HEK293 (cell line): Measurements from ENCODE around the gene TM9SF3.

Experiments used
- CTCF ChIA-PET: fragments of 350-600 bp; formaldehyde crosslinking; extraction: SDS; loops from one replicate; lab custom pipeline; 2021; ENCODE audit warnings: antibody characterized with exemption; lab: Yijun Ruan, JAX
- POLR2A ChIA-PET: fragments of 300-600 bp; formaldehyde crosslinking; extraction: SDS; loops from one replicate; lab custom pipeline; 2020; ENCODE audit warnings: antibody characterized with exemption, inconsistent platforms; lab: Yijun Ruan, JAX
- H3K27ac ChIP-seq: fragments of 200-500 bp; sonication (Bioruptor generic); 2 replicates; pipeline ENCODE4 v1.5.1; 2014; ENCODE audit warnings: low read depth, low read length, control low read depth, inconsistent platforms; ENCODE audit errors: extremely low read depth
- H3K36me3 ChIP-seq, 2 experiments: fragments of 200-500 bp in 1 of 2; sonication (Bioruptor generic) in 1 of 2; 1 replicate in 1 of 2; 2 replicates in 1 of 2; pipeline ENCODE4 v1.5.1; 2014 to 2017; ENCODE audit warnings: inconsistent platforms in 2 of 2, low read length in 2 of 2; ENCODE audit not compliant: control insufficient read depth in 2 of 2, insufficient read depth in 1 of 2
- H3K4me1 ChIP-seq: fragments of 200-500 bp; sonication (Bioruptor generic); 2 replicates; pipeline ENCODE4 v1.5.1; 2014; ENCODE audit warnings: mild to moderate bottlenecking, low read length, inconsistent platforms; ENCODE audit not compliant: control insufficient read depth, insufficient read depth
- H3K4me3 ChIP-seq: 2 replicates; pipeline ENCODE4 v1.5.1; 2011; ENCODE audit warnings: low read depth, mild to moderate bottlenecking, control low read depth, low read length, moderate library complexity
- H3K9me3 ChIP-seq: fragments of 200-500 bp; sonication (Bioruptor generic); 2 replicates; pipeline ENCODE4 v1.5.1; 2014; ENCODE audit warnings: low read depth, low read length, inconsistent platforms; ENCODE audit not compliant: control insufficient read depth, insufficient read depth
- GLI4 ChIP-seq: fragments of 450-650 bp; formaldehyde crosslinking; IDR thresholded peaks from 2 replicates; pipeline ENCODE4 v1.5.1; 2016; ENCODE audit warnings: missing biosample characterization, missing genetic modification characterization
- GLIS1 ChIP-seq: fragments of 450-650 bp; formaldehyde crosslinking; IDR thresholded peaks from 2 replicates; pipeline ENCODE4 v1.5.1; 2016; ENCODE audit warnings: missing biosample characterization, missing genetic modification characterization
- MYNN ChIP-seq: fragments of 450-650 bp; formaldehyde crosslinking; IDR thresholded peaks from 2 replicates; pipeline ENCODE4 v1.5.1; 2016; ENCODE audit warnings: missing biosample characterization, missing genetic modification characterization, borderline replicate concordance
- ZBTB20 ChIP-seq: fragments of 450-650 bp; formaldehyde crosslinking; IDR thresholded peaks from 2 replicates; pipeline ENCODE4 v1.5.1; 2016; ENCODE audit warnings: missing biosample characterization, missing genetic modification characterization
- ZNF112 ChIP-seq: fragments of 450-650 bp; formaldehyde crosslinking; IDR thresholded peaks from 2 replicates; pipeline ENCODE4 v1.5.0; 2017; ENCODE audit warnings: missing biosample characterization, missing genetic modification characterization
- ZNF510 ChIP-seq: fragments of 450-650 bp; formaldehyde crosslinking; IDR thresholded peaks from 2 replicates; pipeline ENCODE4 v1.5.1; 2018; ENCODE audit warnings: mild to moderate bottlenecking, missing genetic modification characterization, missing biosample characterization; ENCODE audit not compliant: insufficient replicate concordance
- ZNF549 ChIP-seq: fragments of 450-650 bp; IDR thresholded peaks from 2 replicates; pipeline ENCODE4 v1.5.1; 2018; ENCODE audit warnings: missing biosample characterization, missing genetic modification characterization, mild to moderate bottlenecking, inconsistent platforms, moderate library complexity
- ZNF558 ChIP-seq: fragments of 450-650 bp; formaldehyde crosslinking; IDR thresholded peaks from 2 replicates; pipeline ENCODE4 v1.5.1; 2016; ENCODE audit warnings: missing biosample characterization, missing genetic modification characterization
- ZNF600 ChIP-seq: fragments of 450-650 bp; formaldehyde crosslinking; IDR thresholded peaks from 2 replicates; pipeline ENCODE4 v1.5.1; 2016; ENCODE audit warnings: missing biosample characterization, missing genetic modification characterization
- ZNF747 ChIP-seq: fragments of 450-650 bp; formaldehyde crosslinking; IDR thresholded peaks from 2 replicates; pipeline ENCODE4 v1.5.1; 2016; ENCODE audit warnings: missing biosample characterization, missing genetic modification characterization
- ZSCAN30 ChIP-seq: fragments of 450-650 bp; IDR thresholded peaks from 2 replicates; pipeline ENCODE4 v1.5.1; 2018; ENCODE audit warnings: missing biosample characterization, mild to moderate bottlenecking, missing genetic modification characterization, moderate library complexity
- TF ChIP-seq, protein P1 (sequence below): fragments of 450-650 bp; formaldehyde crosslinking; IDR thresholded peaks from 2 replicates; pipeline ENCODE4 v1.5.1; 2016; ENCODE audit warnings: missing biosample characterization, missing genetic modification characterization
- TF ChIP-seq, protein P2 (sequence below): fragments of 450-650 bp; formaldehyde crosslinking; IDR thresholded peaks from 2 replicates; pipeline ENCODE4 v1.5.1; 2016; ENCODE audit warnings: missing biosample characterization, missing genetic modification characterization
- TF ChIP-seq, protein P3 (sequence below): fragments of 450-650 bp; formaldehyde crosslinking; IDR thresholded peaks from 2 replicates; pipeline ENCODE4 v1.5.1; 2016; ENCODE audit warnings: missing biosample characterization, missing genetic modification characterization

TM9SF3 gene

DNA sequence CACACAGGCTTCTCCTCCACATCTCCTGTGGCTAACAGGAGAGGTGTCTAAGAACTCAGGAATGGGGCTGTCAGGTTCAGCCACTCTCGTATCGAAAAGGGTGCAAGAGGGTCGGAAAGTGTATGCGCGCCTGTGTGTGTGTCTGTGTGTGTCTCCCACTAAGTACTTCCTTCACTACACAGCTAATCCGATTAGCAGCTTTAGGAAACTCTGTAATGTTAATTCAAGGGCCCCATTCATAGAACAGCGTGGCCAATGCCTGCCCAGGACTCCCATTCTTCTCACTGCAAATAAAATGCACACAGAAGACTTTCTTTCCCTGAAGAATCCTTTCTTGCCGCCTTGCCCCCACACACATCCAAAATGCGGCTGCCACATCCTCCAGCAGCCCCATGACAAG lies 112.9 kb downstream of the TM9SF3 start:
- ChIA-PET POLR2A (no interaction called here), CTCF (no interaction called here)
- no peak overlapping the region for H3K4me3 ChIP-seq
- no peaks in the 10 kb centered on the region for H3K9me3 ChIP-seq
- TF ChIP-seq MYNN (tag by site-specific recombination) (no peak), ZNF600 (tag by site-specific recombination) (no peak), GLI4 (tag by site-specific recombination) (no peak), ZNF558 (tag by site-specific recombination) (no peak), ZSCAN30 (tag by site-specific recombination) (no peak), ZNF747 (tag by site-specific recombination) (no peak)
- TF ChIP-seq, protein P1, sequence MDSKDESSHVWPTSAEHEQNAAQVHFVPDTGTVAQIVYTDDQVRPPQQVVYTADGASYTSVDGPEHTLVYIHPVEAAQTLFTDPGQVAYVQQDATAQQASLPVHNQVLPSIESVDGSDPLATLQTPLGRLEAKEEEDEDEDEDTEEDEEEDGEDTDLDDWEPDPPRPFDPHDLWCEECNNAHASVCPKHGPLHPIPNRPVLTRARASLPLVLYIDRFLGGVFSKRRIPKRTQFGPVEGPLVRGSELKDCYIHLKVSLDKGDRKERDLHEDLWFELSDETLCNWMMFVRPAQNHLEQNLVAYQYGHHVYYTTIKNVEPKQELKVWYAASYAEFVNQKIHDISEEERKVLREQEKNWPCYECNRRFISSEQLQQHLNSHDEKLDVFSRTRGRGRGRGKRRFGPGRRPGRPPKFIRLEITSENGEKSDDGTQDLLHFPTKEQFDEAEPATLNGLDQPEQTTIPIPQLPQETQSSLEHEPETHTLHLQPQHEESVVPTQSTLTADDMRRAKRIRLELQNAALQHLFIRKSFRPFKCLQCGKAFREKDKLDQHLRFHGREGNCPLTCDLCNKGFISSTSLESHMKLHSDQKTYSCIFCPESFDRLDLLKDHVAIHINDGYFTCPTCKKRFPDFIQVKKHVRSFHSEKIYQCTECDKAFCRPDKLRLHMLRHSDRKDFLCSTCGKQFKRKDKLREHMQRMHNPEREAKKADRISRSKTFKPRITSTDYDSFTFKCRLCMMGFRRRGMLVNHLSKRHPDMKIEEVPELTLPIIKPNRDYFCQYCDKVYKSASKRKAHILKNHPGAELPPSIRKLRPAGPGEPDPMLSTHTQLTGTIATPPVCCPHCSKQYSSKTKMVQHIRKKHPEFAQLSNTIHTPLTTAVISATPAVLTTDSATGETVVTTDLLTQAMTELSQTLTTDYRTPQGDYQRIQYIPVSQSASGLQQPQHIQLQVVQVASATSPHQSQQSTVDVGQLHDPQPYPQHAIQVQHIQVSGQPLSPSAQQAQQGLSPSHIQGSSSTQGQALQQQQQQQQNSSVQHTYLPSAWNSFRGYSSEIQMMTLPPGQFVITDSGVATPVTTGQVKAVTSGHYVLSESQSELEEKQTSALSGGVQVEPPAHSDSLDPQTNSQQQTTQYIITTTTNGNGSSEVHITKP (tag by site-specific recombination), result no peak
- TF ChIP-seq, protein P2, sequence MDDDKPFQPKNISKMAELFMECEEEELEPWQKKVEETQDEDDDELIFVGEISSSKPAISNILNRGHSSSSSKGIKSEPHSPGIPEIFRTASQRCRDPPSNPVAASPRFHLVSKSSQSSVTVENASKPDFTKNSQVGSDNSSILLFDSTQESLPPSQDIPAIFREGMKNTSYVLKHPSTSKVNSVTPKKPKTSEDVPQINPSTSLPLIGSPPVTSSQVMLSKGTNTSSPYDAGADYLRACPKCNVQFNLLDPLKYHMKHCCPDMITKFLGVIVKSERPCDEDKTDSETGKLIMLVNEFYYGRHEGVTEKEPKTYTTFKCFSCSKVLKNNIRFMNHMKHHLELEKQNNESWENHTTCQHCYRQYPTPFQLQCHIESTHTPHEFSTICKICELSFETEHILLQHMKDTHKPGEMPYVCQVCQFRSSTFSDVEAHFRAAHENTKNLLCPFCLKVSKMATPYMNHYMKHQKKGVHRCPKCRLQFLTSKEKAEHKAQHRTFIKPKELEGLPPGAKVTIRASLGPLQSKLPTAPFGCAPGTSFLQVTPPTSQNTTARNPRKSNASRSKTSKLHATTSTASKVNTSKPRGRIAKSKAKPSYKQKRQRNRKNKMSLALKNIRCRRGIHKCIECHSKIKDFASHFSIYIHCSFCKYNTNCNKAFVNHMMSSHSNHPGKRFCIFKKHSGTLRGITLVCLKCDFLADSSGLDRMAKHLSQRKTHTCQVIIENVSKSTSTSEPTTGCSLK (tag by site-specific recombination), result no peak
- H3K4me1 ChIP-seq, result no peaks in the 10 kb centered on the region; the same call in 1 of the 2 replicates
- H3K36me3 ChIP-seq, result no peaks in the 10 kb centered on the region
- no peak overlapping the region for H3K27ac ChIP-seq

DNA sequence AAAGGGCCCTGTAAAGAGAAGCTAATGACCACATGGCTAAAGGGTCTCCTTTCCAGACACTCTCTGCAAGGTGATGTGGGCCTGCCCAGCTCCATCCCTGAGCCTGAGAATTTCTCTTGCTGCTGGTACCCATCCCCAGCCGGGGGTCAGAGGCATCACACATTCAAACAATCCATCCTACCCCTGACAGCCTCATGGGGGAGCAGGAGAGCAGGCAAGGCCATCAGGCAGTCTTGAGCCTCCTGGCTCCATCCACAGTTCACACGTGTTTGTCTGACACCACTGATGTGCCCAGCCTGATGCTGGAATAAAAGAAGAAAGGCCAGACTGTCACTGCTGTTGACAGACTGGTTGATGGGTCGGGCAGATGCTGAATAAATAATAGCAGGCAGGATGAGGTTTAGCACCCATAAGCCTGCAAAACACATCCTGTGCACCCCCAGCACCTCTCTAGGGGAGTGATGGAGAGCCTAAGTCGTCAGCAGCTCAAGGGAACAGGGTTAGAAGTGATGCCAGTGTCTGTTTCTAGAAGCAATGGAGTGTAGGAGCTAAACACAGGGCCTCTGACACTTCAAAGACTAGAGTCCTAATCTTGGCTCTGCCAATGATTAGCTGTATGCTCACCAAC lies 116.6 kb downstream of the TM9SF3 start:
- CTCF ChIA-PET, result interaction anchor here (0.6 to 1.5 kb wide), 14 partner anchors 12 to 1217 kb away, joined by 3 to 7 read pairs (median 3); no protein-coding TSS in a partner anchor
- no peak overlapping the region for H3K27ac ChIP-seq
- POLR2A ChIA-PET, result no interaction called here
- H3K4me3 ChIP-seq, result no peak overlapping the region
- TF ChIP-seq, protein P3, sequence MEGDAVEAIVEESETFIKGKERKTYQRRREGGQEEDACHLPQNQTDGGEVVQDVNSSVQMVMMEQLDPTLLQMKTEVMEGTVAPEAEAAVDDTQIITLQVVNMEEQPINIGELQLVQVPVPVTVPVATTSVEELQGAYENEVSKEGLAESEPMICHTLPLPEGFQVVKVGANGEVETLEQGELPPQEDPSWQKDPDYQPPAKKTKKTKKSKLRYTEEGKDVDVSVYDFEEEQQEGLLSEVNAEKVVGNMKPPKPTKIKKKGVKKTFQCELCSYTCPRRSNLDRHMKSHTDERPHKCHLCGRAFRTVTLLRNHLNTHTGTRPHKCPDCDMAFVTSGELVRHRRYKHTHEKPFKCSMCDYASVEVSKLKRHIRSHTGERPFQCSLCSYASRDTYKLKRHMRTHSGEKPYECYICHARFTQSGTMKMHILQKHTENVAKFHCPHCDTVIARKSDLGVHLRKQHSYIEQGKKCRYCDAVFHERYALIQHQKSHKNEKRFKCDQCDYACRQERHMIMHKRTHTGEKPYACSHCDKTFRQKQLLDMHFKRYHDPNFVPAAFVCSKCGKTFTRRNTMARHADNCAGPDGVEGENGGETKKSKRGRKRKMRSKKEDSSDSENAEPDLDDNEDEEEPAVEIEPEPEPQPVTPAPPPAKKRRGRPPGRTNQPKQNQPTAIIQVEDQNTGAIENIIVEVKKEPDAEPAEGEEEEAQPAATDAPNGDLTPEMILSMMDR (tag by site-specific recombination), result peak; percentile 55; the same call in 1 of the 2 replicates
- TF ChIP-seq ZNF112 (tag by site-specific recombination) (no peak), ZNF510 (tag by site-specific recombination) (no peak), ZNF549 (tag by site-specific recombination) (no peak)
- no peaks in the 10 kb centered on the region for H3K9me3 ChIP-seq
- H3K4me1 ChIP-seq, result no peaks in the 10 kb centered on the region; the same call in 1 of the 2 replicates
- H3K36me3 ChIP-seq, result no peaks in the 10 kb centered on the region

DNA sequence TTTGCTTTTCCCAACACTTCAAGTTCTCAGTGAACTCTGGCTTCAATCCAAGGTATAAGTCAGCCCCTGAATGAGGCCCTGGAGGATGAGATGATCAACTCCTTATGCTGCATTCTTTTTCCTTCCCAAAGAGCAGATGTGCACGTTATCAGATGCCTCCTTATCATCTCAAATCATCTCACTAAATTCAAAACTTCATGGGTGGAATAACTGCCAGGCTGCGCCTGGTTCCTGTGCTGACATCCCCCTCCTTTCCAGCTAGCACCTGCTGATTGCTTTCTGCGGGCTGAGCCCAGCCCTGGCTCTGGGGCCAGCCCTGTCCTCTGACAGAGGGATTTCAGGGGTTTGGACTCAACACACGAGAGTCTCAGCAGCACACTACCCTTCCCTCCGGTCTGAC lies 118.0 kb downstream of the TM9SF3 start:
- CTCF ChIA-PET, result interaction anchor here (0.7 to 2.0 kb wide), 6 partner anchors 8 to 912 kb away, joined by 3 to 7 read pairs (median 4); no protein-coding TSS in a partner anchor
- Histone ChIP-seq H3K4me3 (no peak overlapping the region), H3K9me3 (no peaks in the 10 kb centered on the region), H3K36me3 (no peaks in the 10 kb centered on the region), H3K27ac (no peak overlapping the region), H3K4me1 (no peaks in the 10 kb centered on the region; the same call in 1 of the 2 replicates)
- POLR2A ChIA-PET, result no interaction called here
- TF ChIP-seq GLIS1 (tag by site-specific recombination) (no peak), ZBTB20 (tag by site-specific recombination) (peak; percentile 38; the same call in 1 of the 2 replicates)
